ENCODE measurements around the gene GRIP2.
A peak's percentile ranks its signal among the peaks of the same experiment; 100 is the strongest.

Gene GRIP2

DNA sequence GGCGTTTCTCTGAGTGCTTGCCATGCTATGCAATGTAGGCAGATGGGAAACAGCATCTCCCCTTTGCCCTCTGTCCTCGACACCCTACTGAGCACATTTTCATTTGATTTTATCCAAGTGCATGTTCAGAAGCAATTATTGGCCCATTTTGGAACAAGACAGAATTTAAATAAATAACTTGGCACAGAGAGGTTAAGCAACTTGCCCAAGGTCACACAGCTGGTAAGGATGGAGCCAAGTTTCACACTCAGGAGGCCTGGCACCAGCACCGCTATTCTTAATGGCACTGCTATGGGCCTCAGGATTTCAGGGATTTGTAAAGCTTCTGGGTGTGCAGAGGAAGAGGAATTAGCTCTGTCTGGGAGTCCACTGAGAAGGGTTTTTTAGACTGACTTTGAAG lies 2.5 kb upstream of the GRIP2 start:
- H3K9me3 ChIP-seq (ENCODE audit: control insufficient read depth, insufficient read depth, low read depth, low read length), result no peaks in the 10 kb centered on the region
- no peaks in the 10 kb centered on the region for H3K36me3 ChIP-seq (ENCODE audit: control insufficient read depth in 2 of 2, insufficient read depth in 1 of 2, low read length in 2 of 2)
- POLR2A ChIA-PET, result no interaction called here
- no peaks in the 10 kb centered on the region for H3K4me1 ChIP-seq (ENCODE audit: control insufficient read depth, insufficient read depth, low read length)
- no peak overlapping the region for H3K4me3 ChIP-seq (ENCODE audit: low read depth, low read length)
- no peak for TF ChIP-seq ZBTB17 (tag by site-specific recombination; IDR thresholded peaks at IDR 0.05)
- no peak for TF ChIP-seq HOXD13 (CRISPR knock-in tag; IDR thresholded peaks at IDR 0.05; ENCODE audit: borderline replicate concordance)
- TF ChIP-seq, protein P1, sequence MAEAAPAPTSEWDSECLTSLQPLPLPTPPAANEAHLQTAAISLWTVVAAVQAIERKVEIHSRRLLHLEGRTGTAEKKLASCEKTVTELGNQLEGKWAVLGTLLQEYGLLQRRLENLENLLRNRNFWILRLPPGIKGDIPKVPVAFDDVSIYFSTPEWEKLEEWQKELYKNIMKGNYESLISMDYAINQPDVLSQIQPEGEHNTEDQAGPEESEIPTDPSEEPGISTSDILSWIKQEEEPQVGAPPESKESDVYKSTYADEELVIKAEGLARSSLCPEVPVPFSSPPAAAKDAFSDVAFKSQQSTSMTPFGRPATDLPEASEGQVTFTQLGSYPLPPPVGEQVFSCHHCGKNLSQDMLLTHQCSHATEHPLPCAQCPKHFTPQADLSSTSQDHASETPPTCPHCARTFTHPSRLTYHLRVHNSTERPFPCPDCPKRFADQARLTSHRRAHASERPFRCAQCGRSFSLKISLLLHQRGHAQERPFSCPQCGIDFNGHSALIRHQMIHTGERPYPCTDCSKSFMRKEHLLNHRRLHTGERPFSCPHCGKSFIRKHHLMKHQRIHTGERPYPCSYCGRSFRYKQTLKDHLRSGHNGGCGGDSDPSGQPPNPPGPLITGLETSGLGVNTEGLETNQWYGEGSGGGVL (tag by site-specific recombination; IDR thresholded peaks at IDR 0.05), result no peak
- no peak for TF ChIP-seq PRDM4 (tag by site-specific recombination; IDR thresholded peaks at IDR 0.05)
- TF ChIP-seq, protein P2, sequence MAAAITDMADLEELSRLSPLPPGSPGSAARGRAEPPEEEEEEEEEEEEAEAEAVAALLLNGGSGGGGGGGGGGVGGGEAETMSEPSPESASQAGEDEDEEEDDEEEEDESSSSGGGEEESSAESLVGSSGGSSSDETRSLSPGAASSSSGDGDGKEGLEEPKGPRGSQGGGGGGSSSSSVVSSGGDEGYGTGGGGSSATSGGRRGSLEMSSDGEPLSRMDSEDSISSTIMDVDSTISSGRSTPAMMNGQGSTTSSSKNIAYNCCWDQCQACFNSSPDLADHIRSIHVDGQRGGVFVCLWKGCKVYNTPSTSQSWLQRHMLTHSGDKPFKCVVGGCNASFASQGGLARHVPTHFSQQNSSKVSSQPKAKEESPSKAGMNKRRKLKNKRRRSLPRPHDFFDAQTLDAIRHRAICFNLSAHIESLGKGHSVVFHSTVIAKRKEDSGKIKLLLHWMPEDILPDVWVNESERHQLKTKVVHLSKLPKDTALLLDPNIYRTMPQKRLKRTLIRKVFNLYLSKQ (tag by site-specific recombination; IDR thresholded peaks at IDR 0.05; ENCODE audit: borderline replicate concordance), result no peak
- no peak for TF ChIP-seq ZNF274 (IDR thresholded peaks at IDR 0.05; ENCODE audit: low read length)
- no peak for TF ChIP-seq ZNF274 (tag by site-specific recombination; IDR thresholded peaks at IDR 0.05; ENCODE audit: borderline replicate concordance)
- TF ChIP-seq ZNF664 (tag by site-specific recombination; IDR thresholded peaks at IDR 0.05), result peak; percentile 78; the same call in 1 of the 2 replicates
- no peak for TF ChIP-seq ZNF112 (tag by site-specific recombination; IDR thresholded peaks at IDR 0.05)
- no peak for TF ChIP-seq ZNF473 (tag by site-specific recombination; IDR thresholded peaks at IDR 0.05)
- no peak for TF ChIP-seq ZBTB20 (tag by site-specific recombination; IDR thresholded peaks at IDR 0.05)
- peak; percentile 83; the same call in 1 of the 2 replicates for TF ChIP-seq ZNF768 (tag by site-specific recombination; IDR thresholded peaks at IDR 0.05)
- TF ChIP-seq ZNF791 (tag by site-specific recombination; IDR thresholded peaks at IDR 0.05), result no peak
- TF ChIP-seq ZNF132 (tag by site-specific recombination; IDR thresholded peaks at IDR 0.05; ENCODE audit: borderline replicate concordance), result no peak
- H3K27ac ChIP-seq (ENCODE audit: extremely low read depth, low read depth, low read length), result no peak overlapping the region
- CTCF ChIA-PET, result interaction anchor here (0.5 to 1.9 kb wide), 3 partner anchors 34 to 418 kb away, joined by 3 to 14 read pairs (median 3); partner anchors contain the start of genes CHCHD4 and TMEM43

- no peaks in the 10 kb centered on the region for H3K9me3 ChIP-seq (ENCODE audit: control insufficient read depth, insufficient read depth, low read depth, low read length)
- H3K4me3 ChIP-seq (ENCODE audit: low read depth, low read length), result no peak overlapping the region
- POLR2A ChIA-PET, result no interaction called here
- CTCF ChIA-PET, result no interaction called here
- H3K4me1 ChIP-seq (ENCODE audit: control insufficient read depth, insufficient read depth, low read length), result no peaks in the 10 kb centered on the region
- no peaks in the 10 kb centered on the region for H3K36me3 ChIP-seq (ENCODE audit: control insufficient read depth in 2 of 2, insufficient read depth in 1 of 2, low read length in 2 of 2)
- no peak overlapping the region for H3K27ac ChIP-seq (ENCODE audit: extremely low read depth, low read depth, low read length)
- no peak for TF ChIP-seq ZNF266 (tag by site-specific recombination; IDR thresholded peaks at IDR 0.05; ENCODE audit: low read depth)
- no peak for TF ChIP-seq ZBTB26 (tag by site-specific recombination; optimal IDR thresholded peaks at IDR 0.05)
- no peak for TF ChIP-seq ZNF223 (tag by site-specific recombination; IDR thresholded peaks at IDR 0.05)
- no peak for TF ChIP-seq ZNF624 (tag by site-specific recombination; IDR thresholded peaks at IDR 0.05)
- TF ChIP-seq SCRT2 (tag by site-specific recombination; IDR thresholded peaks at IDR 0.05), result no peak
- TF ChIP-seq ZNF830 (tag by site-specific recombination; IDR thresholded peaks at IDR 0.05; ENCODE audit: low read depth), result no peak
- no peak for TF ChIP-seq ZNF654 (tag by site-specific recombination; IDR thresholded peaks at IDR 0.05; ENCODE audit: low read depth)
- TF ChIP-seq ZNF248 (tag by site-specific recombination; IDR thresholded peaks at IDR 0.05), result no peak
- TF ChIP-seq ZBTB7A (tag by site-specific recombination; IDR thresholded peaks at IDR 0.05; ENCODE audit: low read depth), result no peak
- no peak for TF ChIP-seq BCL11A (tag by site-specific recombination; IDR thresholded peaks at IDR 0.05; ENCODE audit: low read depth)
Measured at GRCh38 chr3:14541646-14542045, 1.5 kb upstream of the GRIP2 start.
